GM18519 (cell line): ENCODE data around the gene NOX3.
"Not testable (repeated sequence)": the region's sequence is repeated elsewhere in the genome, so short reads cannot be mapped to it uniquely, and the experiment has no call there.

Experiments
- ATAC-seq: cut with Tn5 transposase; IDR thresholded peaks from one replicate; pipeline ENCODE4 v1.9.1; 2021; ENCODE audit warnings: mild to moderate bottlenecking, moderate library complexity; ENCODE audit not compliant: unreplicated experiment, low FRiP score

NOX3 gene

DNA sequence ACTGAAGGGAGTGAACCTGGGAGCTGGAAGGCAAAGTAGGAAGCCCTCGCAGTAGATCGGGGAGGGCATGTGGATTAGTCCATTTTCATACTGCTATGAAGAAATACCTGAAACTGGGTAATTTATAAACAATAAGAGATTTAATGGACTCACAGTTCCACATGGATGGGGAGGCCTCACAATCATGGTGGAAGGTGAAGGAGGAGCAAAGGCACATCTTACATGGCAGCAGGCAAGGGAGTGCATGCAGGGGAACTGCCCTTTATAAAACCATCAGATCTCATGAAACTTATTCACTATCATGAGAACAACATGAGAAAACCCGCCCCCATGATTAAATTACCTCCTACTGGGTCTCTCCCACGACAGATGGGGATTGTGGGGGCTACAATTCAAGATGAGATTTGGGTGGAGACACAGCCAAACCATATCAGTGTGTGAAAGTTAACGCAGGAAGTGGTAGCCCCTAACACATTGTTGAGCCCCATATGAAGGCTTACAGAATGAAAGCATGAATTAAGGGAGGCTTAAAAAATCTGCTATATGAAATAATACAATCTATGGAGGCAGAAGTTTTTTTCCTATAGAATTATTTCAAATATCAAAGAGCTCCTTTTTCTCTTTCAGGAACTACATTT is 15.5 kb upstream of the NOX3 start:
- ATAC-seq = not testable (repeated sequence)

DNA sequence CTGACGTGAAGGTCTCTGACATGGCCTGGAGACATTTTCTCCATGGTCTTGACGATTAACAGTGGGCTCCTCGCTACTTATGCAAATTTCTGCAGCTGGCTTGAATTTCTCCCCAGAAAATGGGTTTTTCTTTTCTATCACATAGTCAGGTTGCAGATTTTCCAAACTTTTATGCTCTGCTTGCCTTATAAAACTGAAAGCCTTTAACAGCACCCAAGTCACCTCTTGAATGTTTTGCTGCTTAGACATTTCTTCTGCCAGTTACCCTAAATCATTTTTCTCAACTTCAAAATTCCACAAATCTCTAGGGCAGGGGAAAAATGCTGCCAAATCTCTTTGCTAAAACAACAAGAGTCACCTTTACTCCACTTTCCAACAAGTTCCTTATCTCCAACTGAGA is 12.9 kb upstream of the NOX3 start:
- ATAC-seq = not testable (repeated sequence)

DNA sequence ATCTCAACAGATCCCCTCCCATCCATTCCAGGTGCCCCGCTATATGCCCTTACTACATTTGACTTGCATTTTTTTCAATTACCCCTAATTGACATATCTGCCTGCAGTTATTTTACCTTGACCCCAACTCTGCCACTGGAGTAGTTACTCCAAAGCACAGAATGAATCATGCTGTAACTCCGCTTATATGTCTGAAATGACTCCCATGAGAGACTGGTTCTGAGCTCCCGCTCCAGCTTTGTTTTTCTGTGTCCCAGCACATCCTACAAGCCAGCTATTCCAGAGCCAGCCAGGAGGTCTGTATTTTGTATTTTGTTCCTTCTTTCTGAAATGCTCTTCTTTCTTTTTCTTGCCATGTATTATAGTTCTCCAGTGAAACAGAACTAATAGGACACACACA is 10.9 kb upstream of the NOX3 start:
- ATAC-seq = no peak

DNA sequence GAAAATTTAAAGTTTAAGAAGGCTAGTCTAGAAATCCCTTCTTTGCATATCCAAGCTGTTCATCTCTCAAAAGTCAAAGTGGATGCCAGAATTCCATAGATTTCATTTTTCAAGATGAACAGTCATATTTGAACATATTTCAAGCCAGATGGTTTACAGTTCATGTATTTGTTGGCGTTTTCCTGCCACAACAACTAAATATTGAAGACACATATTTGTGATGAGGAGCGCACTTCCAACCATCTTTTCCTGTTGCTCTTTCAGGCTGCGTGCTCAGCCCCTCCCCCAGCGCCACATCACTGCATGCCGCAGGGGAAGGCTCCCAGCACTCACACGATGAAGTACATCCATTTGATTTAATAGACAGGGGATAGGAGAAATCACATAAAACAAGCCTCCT is 5.9 kb upstream of the NOX3 start:
- no peak for ATAC-seq

DNA sequence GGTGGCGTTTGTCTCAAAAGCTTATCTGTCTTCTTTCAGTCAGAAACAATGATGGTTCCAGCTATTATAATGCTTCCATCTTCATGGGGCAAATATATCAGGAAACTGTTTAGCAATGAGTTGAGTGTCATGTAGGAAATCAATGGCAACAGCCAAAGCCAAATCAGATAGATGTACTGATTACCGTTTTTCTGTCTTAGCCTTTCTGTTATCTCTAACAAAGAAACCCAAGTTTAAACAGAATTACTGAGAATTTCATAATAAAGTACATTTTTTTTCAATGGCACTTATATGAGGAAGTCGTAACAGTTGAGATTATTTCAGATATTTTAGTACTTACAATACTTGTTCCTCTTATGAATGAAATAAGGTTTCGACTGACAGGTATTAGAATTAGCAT is 1.2 kb downstream of the NOX3 start:
- no peak for ATAC-seq

DNA sequence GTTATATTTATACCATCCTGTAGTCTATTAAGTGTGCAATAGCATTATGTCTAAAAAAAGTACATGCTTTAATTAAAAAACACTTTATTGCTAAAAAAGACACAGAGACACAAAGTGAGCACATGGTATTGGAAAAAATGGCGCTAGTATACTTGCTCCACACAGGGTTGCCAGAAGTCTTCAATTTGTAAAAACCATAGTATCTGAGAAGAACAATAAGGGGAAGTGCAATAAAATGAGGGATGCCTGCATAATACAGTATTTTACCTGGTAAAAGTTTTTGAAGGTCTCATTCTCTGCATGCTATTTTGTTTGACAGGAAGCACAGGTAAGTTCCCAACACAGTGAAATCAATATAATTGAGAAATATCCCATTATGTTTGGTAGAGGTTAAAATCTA is 1.6 kb downstream of the NOX3 start:
- ATAC-seq = no peak

DNA sequence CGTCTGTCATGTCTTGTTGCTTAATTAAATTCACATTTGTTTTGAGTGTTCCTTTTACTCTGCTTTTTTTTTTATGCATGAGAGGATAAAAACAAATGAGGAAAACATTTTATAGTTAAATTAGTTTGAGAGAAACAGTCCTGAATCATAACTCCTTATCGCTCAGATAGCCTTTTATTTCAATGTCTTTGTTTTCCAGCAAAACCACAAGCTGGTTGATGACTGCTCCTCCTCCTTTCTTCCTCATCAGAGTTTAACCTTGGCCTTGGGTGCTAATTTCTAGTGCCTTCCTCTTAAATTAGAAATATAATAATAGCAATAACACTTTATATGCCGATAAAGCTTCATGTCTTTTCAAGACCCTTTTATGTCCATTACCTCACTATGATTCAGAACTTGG is 3.1 kb downstream of the NOX3 start:
- ATAC-seq = no peak

DNA sequence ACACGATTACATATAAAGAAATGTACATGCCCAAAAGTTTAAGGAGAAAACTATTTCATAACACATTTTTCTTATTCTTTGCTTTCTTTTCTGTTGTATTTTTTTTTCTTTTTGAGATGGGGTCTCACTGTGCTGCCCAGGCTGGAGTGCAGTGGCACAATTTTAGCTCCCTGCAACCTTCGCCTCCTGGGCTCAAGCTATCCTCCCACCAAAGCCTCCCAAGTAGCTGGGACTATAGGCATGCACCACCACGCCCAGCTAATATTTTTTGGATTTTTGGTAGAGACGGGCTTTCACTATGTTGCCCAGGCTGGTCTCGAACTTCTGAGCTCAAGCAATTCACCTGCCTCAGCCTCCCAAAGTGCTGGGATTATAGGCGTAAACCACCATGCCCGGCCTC is 4.1 kb downstream of the NOX3 start:
- ATAC-seq = not testable (repeated sequence)

DNA sequence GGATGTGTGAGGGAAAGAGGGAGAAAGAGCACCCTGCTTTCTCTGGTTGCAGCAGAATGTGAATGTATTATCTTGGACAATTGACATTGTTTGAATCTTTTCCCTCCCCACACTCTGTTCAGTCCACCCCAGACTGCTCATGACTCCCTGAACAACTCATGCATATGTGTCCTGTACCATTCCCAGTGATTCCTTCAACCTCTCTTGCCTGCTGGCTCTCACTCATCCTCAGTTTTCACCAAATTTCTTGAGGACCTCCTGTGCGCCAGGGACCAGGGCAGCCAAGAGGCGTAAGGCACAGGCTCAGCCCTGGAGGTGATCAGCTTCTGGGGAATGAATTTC is 5.4 kb downstream of the NOX3 start:
- no peak for ATAC-seq

DNA sequence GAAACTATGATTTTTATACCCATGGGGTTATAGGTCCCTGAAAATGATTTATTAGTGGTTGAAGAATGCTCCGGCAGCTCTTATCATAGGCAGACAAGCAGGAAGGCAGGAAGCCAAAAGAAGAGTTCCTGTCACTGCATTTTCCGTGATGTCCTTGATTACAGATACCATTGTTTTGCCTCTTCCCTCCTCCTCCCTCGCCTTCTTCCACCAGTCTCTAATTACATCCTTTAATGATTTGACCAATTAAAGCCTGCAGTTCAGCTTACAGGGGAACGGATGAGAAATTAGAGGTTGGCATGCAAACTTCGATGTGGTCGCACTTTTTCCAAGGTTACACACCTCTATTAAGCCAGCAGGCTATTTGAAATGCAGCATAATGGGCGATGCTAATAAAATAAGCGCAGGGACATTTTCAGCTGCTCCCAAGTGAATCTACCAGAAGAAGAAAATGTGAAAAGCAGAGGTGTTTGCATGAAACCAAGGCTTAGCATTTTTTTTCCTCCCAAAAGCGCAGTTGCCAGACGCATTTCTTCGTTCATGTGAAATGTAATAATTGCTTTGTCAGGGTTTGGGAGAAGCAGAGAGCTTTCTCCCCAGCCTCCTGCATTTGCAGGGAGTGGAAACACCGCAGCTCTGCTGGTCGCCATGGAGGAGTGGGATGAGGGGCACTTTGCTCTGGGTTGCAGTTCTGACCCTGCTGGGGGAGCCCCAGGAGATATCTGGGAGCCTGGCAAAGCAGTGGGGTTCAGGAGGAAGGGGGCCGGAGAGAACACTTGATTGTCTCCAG is 6.0 kb downstream of the NOX3 start:
- no peak for ATAC-seq

DNA sequence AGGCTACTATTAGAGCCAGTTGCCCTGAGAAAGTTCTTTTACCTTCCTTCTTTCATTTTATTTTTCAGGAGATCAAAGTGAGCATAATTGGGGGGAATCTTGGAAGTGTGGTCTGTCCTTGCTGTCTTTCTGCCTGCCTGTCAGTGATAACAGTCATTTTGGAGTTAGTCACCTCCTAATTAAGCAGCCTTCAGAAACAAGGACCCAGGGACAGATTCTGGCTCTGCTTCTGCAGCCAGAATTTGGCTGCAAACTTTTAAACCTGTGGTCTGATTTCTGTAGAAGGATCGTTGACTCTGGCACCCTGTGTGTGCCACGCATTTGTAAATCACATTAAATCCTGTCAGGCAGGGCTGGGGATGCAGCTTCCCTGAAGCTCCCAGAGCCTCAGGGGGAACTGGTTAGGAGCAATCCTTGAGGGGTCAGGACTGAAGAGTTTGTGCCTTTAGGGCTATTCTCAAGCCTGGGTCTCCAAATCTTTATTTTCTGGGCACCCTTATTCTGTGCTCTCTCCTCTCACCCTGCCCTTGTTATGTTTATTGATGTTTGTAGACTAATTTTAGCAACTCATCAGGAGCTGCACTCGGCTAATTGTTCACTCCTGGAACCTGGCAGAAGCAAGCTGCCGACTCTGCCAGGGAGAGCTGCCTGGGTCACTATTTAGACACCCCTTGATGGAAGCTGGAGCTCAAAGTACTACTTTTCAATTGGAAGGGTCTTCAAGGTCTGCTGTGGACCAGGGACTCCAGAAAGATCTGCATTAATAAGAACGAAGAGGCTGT is 6.8 kb downstream of the NOX3 start:
- no peak for ATAC-seq

DNA sequence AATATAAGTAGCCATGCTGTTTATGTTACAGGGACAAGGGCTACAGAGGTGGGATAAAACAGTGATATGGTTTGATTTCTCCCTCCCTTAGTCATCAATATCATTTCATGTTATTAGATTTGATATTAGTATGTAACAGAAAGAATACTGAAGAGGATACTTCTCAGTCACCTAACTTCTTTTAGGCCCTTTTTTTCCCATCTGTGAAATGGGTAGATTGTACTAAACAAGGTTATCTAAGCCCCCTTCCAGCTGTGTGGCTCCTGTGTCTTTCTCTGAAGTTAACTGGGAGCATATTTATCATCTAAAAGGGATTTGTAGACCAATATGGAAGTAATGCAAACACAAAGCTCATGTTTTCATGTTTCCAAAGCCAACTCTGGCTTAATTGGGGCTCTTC is 7.7 kb downstream of the NOX3 start:
- no peak for ATAC-seq

DNA sequence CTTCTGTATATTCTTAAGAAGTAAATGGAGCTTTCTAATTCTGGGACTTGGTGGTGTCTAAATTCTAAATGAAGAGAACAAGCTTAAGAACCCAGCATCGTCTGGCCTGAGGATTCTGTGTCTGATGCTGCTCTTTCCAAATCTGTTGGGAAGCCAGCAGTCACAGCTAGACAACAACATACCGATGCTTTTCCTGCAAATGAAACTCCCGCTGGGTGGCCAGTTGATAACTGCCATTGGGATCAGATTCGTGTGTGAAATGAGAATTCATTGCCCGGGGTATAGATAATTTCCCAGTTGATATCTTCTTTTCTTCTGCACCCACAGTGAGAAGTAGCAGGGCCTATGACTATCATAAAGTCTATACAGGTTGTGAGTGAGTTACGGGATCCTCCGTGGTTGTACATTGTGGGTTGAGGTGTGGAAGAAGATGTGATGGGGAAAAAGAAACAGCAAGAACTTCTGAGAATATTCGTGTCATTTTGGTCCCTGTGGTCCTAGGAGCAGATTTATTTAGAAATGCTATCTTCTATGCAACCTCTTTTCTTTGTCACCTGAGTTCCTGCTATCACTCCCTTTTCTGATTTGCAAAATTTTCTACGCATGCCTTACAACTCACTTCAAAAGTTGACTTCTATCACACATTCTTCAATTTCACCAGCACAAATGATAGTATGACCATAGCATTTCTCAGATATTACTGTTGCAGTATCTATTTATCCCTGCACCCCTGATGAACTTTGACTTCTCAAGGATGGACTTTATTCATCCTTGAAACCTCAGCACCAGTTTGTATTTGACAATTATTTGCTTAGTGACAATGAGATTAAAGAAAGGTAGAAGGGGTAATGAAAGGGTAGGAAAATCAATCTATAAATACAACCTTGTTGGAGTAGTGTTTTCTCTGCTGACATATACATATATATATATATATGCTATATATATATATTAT is 10.4 kb downstream of the NOX3 start:
- no peak for ATAC-seq

DNA sequence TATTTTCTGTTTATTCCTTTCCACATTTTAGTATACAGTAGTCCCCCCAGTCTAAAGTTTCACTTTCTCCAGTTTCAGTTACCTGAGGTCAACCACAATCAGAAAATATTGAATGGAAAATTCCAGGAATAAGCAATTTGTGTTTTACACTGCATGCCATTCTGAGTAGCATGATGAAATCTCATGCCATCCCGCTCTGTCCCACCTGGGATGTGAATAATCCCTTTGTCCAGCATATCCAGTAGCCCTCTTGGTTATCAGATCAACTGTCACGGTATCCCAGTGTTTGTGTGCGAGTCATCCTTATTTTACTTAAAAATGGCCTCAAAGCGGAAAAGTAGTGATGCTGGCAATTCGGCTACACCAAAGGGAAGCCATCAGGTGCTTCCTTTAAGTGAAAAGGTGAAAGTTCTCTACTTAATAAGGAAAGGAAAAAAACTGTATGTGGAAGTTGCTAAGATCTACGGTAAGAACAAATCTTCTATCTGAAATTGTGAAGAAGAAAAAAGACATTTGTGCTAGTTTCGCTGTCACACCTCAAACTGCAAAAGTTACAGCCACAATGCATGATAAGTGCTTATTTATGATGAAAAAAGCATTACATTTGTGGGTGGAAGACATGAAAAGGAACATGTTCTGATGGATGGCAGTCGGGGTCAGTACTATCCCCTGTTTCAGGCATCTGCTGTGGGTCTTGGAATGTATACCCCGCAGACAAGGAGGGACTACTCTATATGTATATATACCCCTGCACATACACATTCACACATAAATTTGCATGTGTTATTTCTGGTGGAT is 11.3 kb downstream of the NOX3 start:
- ATAC-seq = no peak

DNA sequence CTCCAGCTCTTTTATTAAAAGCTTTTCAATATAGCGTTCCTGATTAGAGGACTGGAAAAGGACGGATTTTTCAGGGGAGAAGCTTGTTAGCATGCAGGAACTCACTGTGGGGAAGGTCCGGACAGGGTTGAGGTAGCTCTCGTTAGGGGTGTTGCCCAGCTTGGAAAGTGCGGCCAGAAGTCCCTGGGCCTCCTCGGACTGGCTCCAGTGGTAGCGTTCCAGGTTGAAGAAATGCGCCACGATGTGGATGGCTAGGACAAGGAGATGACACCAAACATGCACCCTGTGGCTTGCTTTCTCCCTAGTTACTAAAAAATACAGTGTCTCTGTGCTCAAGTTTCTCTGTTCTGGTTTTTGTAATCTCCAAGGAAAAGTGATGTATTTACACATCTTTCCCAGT is 12.5 kb downstream of the NOX3 start:
- no peak for ATAC-seq

DNA sequence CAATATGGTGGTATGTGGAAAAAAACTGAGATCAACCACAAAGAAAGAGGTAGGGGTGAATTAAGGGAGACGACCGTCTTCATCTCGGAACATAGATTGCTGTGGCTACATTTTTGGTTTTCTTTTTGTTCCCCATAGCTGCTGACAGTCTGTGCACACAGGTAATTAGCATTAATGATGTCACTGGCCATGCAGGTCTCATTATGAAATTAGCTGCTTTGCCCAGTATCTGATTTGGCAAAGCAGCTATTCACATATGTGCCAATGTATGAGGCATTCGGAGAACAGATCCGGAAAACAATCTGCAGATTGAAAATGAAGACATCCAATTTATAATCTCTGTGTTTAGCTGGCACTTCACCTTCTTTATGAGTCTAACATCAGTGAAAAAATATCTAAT is 13.1 kb downstream of the NOX3 start:
- ATAC-seq = no peak

DNA sequence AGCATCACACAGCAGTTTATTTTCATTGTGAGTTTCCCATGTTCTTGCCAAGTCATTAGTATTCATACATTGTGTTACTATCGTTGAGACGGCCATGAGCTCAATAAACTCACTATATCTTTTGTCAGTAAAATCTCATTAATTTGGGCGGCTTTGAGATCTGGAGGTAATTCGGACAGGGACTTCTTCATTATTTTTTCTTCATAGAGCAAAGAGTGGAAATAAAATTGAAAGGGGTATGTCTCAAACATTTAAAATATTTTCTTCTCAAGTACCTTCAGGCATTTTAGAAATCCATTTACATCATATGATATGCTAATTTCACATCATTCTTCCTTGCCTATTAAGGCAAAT is 14.6 kb downstream of the NOX3 start:
- no peak for ATAC-seq

DNA sequence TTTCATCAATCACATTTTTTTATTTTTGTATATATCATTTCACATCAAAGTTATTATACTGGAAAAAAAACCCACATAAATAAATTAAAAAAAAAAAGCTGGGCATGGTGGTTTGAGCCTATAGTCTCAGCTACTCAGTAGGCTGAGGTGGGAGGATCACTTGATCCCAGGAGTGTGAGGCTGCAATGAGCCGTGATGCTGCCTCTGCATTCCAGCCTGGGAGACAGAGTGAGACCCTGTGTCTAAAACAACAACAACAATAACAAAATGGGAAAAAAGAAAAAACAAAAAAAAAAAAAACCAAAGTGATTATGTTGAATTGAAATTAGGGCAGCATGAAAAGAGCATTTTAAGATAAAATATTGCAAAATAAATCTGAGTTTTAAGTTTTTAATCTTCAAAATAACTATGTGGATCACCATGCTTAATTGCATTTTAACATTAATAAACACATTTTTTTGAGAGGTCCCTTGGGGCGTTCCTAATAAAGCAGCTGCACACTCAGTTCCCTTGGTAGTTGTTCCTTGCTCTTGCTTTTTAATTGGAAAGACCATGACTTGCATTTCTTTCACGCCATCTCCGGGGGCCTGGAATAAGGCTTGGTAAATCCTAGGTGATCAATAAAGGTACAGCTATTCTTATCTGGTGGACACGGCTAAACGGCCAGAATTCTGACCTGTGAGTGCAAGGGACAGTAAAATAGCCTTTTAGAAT is 15.1 kb downstream of the NOX3 start:
- no peak for ATAC-seq

DNA sequence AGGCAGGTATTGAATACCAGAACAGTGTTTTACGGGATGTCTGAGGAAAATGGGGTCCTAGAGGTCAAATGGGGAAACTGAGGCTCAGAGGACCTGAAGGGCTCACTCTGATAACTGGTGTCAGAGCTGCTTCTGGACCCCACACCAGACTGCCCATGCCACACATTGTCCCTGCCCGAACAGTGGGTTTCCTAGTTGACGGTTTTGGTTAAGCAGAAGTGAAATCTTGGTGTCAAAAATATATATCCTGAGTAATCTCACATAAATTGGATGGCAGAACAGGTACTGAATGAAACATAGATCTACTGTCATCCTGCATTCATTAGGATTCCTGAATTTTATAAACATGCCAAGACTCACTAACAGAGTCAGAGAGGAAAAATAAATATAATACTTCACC is 16.3 kb downstream of the NOX3 start:
- ATAC-seq = no peak
